COLO668 (cell line): ENCODE measurements around the gene TET1.
"Not testable (repeated sequence)": the region's sequence is repeated elsewhere in the genome, so short reads cannot be mapped to it uniquely, and the experiment has no call there.

Source experiments
- DNase-seq: peaks from one replicate; lab custom pipeline; 2025; ENCODE audit not compliant: unreplicated experiment; lab: John Stamatoyannopoulos, UW

TET1 gene

GRCh38 chr10:68606918-68607317 is 46.8 kb downstream of the TET1 start:
- DNase-seq: no peak

- not testable (repeated sequence) for DNase-seq
These were observed 49.9 kb downstream of the TET1 start for GRCh38 chr10:68610023-68610422.

- DNase-seq: no peak
These were observed 51.1 kb downstream of the TET1 start for GRCh38 chr10:68611227-68611626.

DNA sequence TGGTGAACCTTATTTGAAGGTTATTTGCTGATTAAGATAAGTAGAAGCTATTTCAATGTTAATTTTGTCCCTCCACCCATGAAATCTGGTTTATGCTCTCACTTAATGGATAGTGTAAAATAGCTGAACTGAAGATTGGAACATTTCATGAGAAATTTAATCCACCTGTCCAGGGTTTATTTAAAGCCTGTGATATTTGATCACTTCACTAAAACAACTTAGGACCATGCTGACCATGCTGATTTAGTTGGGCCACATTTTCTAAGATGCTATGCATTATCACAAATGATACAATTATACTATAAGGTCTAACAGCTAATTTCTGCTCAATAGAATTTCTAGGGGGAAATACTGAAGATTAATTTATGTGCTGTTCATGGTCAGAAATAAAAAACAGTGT is 53.8 kb downstream of the TET1 start:
- not testable (repeated sequence) for DNase-seq

- DNase-seq: not testable (repeated sequence)
These were observed 57.6 kb downstream of the TET1 start for GRCh38 chr10:68617691-68618090.

DNA sequence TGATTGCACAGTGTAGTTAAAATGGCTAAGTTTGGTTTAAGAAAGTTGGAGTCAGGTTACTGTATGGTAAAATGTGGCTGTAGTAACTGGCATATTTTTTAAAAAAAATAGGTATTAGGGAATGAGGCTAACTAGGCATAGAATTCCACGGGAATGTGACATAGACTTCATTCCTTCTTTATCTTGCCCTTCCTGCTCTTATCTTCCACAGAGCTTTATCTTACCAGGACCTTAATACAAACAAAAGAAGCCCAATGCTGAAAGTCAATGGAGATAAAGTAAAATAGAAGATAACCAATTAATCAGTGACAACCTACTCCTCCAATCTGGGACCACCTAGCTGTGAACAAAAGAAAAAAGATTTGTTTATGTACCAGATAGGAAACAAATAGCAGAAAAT is 58.1 kb downstream of the TET1 start:
- no peak for DNase-seq

GRCh38 chr10:68619595-68619994 is 59.5 kb downstream of the TET1 start:
- no peak for DNase-seq

DNA sequence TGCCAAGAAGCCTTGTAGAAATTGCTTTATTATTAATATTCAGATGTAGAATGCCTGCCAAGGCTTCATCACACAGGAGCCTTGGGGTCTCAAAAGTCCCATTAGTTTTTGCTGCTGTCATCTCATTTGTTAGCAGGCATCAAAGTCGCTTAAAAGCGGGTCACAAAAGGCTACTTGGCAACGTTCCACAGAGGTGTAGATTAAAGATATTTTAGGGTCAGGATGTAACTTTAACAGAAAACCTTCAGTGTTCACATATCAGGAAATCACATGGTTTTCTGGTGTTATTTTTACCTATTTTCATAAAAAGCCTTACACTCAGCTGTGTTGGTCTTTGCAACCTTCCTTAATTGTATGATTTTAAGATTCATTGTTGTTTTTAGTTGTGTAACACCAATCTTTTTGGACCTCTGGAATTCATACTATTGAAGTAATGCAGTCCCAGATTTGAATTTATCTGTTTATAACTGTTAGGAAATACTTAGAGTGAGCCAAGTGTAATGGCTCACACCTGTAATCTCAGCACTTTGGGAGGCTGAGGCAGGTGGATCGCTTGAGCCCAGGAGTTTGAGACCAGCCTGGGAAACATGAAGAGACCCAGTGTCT is 65.3 kb downstream of the TET1 start:
- DNase-seq: no peak

DNA sequence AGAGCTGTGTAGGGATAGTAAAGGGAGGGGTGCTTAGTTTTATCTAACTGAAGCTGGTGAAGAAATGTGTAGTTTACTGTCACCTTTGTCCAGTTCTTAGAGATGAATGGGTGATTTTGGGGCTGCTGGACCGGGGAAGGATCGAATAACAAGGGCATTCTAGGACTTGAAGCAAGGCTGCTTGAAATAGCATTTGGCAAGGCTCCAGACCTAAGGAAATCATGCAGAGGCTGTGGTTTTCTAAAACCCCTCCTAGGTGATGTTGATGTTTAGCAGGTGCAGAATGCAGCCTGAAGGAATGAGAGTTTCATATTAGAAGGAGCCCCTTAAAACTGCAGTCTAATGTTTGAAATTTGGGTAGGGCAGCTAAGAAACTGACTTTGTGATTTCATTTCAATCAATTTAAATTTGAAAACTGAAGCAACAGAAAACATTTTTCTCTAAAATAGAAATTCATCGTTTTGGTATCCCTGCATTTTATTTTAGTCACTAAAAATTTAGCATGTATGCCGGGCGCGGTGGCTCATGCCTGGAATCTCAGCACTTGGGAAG is 68.5 kb downstream of the TET1 start:
- no peak for DNase-seq

DNA sequence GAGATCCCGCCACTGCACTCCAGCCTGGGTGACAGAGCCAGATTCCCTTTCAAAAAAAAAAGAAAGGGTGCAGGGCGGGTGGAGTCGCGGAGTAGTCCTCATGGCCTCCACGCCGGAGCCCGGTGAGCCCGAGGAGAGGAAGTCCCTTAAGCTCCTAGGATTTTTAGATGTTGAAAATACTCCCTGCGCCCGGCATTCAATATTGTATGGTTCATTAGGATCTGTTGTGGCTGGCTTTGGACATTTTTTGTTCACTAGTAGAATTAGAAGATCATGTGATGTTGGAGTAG is 72.1 kb downstream of the TET1 start:
- not testable (repeated sequence) for DNase-seq

DNA sequence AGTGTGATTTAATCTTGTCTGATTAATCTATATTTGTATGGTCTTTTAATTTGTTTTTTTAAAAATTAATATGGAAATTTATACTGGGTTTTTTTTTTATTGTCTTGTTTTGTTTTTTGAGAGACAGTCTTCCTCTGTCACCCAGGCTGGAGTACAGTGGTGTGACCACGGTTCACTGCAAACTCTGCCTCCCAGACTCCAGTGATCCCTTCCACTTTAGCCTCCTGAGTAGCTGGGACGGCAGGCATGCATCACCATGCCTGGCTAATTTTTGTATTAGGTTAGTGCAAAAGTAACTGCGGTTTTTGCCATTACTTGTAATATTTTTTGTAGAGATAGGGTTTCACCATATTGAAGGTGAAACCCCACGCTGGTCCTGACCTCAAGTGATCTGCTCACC is 73.1 kb downstream of the TET1 start:
- no peak for DNase-seq

GRCh38 chr10:68633816-68634466 is 73.8 kb downstream of the TET1 start:
- no peak for DNase-seq

DNA sequence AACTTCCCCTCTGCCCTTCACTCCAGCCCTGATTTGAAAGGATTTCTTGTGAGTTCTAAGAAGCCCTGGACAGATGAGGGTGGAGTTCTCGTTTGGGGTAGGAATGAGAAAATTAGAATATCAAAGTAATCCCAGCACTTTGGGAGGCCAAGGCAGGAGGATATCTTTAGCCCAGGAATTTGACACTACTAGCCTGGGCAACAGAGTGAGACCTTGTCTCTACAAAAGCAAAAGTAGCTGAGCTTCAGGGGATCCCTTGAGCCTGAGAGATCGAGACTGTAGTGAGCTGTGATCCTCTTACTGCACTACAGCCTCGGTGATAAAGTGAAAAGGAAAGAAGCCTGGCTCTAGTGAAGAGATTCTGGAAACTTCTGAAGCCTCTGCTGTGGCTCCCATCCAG is 76.2 kb downstream of the TET1 start:
- no peak for DNase-seq

- DNase-seq: not testable (repeated sequence)
These were observed 83.4 kb downstream of the TET1 start for GRCh38 chr10:68643550-68643949.

DNA sequence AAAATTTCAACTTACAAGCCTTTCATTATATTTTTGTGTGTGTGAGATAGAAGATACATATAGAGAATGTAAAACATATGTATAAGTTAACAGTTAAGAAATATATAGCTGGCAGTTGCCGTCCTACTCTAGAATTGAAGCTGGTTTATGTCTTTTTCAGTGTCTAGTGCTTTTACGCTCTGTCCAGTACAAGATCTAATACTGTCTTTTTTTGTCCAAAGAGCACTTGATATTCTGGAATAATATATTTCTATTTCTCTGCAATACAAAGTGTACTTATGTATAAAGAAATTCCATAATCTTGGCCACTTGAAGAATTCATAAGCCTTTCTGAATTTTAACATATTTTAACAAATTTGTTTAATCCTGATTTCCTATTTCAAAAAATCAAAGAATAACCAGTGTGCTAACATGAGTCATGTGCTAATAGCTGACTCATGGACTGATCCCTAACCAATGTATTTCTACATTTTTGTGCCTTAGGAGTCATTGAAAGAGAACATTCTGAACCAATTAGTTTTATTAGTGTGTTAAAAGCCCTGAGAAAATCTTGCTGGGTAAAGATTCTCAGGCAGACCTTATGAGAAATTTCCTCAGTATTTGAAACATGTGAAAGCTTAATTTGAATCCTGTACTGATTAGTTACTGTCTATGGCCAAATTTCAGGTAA is 87.7 kb downstream of the TET1 start:
- no peak for DNase-seq

GRCh38 chr10:68655620-68656126 is 95.5 kb downstream of the TET1 start:
- no peak for DNase-seq

DNA sequence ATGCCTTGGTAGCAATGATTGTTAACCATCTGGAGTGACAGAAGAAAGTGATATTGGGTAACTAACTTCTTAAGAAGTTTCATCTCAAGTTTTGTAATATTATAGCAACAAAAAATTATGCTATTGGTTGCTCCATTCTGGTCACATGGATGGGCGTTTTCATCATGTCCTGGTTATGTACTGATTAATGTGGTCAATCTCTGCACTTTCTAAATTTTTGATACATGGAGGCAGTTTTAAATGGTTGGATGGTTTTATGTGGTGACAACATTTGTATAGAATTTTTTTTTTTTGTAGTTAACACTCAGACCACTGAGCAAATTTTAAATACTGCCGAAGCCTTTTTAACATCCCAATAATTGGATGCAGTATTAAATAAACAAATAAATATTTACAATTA is 105.7 kb downstream of the TET1 start:
- DNase-seq: no peak

GRCh38 chr10:68666280-68666760 is 106.2 kb downstream of the TET1 start:
- no peak for DNase-seq

DNA sequence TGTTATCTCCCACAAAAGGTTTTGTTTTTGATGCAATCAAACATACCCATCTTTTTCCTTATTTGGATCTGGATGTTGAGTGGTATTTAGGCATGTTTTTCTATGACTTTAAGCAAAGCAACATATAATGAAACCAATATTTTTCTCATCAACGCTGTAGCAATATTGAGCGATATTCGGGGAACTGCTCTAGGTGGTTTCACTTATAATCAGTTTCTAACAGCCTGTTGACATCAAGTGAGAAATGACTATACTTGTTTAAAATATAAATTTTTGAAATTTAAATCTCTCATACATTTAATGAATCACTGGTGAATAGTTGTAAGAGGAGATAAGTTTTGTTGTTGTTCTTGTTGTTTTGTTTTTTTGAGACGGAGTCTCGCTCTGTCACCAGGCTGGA is 108.1 kb downstream of the TET1 start:
- DNase-seq: no peak

DNA sequence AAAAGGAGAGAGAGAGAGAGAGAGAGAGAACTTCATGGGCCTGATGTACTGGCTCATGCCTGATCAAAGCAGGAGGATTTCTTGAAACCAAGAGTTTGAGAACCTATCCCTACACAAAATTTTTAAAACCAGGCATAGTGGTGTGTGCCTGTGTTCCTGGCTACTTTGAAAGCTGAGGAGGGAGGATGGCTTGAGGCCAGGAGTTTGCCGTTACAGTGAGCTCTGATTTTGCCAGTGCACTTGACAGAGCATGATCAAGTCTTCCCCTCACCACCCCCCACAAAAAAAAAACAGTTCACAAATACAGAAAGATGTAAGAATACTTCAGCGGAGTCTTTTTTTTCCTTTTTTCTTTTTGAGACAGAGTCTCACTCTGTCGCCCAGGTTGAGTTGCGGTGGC is 108.8 kb downstream of the TET1 start:
- no peak for DNase-seq

DNA sequence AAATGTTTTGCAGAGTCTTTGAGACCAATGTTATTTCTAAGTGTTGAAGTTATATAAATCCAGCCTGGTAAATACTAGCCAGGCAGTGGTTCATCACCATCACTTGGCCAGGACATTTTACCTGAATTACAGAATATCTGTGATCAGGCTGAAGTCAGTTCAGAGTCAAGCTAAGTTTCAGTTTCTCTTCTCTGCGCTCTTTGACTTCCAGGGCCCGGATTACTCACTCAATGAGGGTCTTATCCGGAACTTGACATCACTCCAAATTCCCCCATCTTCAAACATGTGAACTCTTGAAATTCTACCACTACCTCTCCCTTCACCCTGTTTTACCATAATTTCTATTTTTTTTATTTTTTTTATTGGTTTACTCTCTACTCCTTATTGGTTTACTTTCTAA is 124.3 kb downstream of the TET1 start:
- no peak for DNase-seq

DNA sequence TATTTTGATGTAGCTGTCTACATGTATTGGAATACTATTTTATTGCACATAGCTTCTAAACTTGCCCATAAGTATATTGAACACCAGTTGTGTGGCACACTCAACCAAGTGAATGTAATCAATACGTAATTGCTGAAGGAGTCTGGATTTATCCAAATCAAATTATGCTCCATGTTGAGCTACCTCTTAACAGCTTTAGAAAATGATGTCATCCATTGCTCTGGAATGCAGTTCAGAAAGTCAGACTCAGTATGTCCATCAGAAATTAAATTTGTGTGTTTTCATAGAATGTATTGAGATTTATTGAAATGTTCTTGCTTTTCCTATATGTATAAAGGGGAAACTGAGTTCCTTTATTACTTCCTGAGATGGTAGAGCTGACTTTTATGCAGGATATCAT is 135.9 kb downstream of the TET1 start:
- no peak for DNase-seq
